ENCODE data around the gene PRKG1.

PRKG1 gene

DNA sequence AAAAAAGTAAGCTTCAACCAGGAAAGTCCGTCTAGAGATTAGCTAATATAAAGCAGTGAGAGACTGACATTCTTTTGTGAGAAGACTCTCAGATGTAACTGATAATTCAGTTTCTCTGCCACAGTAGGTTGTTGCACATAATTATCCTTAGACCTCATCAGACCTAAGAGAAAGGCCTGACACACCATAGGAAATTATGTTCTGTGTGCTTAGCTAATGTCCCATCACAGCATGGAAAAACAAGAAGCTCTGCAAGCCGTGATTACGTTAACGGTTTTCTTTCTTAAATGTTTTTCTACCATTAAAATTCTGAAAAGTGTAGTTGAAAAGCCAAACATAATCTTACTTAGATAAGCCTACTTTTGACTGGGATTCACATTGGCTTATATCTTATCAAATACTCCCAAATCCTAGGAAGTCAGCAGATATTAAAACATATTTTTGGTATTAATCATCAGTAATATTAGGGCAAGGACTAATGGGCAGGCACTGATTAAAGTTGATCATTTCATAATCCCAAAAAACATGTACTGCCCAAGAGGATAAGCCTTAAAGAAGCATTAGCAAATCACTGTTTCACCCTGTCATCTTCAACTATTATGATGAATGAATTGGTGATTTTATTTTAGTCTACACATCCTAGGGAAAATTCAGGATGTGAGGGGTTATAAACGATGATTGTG is 619.9 kb downstream of the PRKG1 start:
- WGBS (ENCODE audit: extremely low coverage, insufficient coverage, insufficient read length), result no CpG with 5 or more reads among the region's 5 CpGs
- peaks cover 3% of the 10 kb centered on the region for H3K79me1 ChIP-seq (ENCODE audit: low read length)
- H4K8ac ChIP-seq (ENCODE audit: low read depth, low read length), result no peak overlapping the region
- peaks cover 8% of the 10 kb centered on the region for H3K79me2 ChIP-seq (ENCODE audit: control insufficient read depth, insufficient read depth, low read length, poor library complexity)
- peak; percentile 6 to 66 for DNase-seq
- H2BK12ac ChIP-seq (ENCODE audit: low read length), result no peak overlapping the region
- no peak overlapping the region for H2BK5ac ChIP-seq (ENCODE audit: low read depth, low read length, poor library complexity)
- H3K4me2 ChIP-seq (ENCODE audit: low read length), result no peak overlapping the region
- H3K4ac ChIP-seq (ENCODE audit: low read depth, low read length), result no peak overlapping the region
- no peak overlapping the region for H4K91ac ChIP-seq (ENCODE audit: low read depth, low read length)
- no peak overlapping the region for H3K4me3 ChIP-seq (ENCODE audit: low read depth, low read length)
- H2AK5ac ChIP-seq (ENCODE audit: low read length), result no peak overlapping the region
- no peak overlapping the region for H2AFZ ChIP-seq (ENCODE audit: insufficient read depth, low read length, poor library complexity)
- no peaks in the 10 kb centered on the region for H3K9me3 ChIP-seq (ENCODE audit: insufficient read depth, low read depth, low read length)
- H3K14ac ChIP-seq (ENCODE audit: low read length), result no peak overlapping the region
- no peak overlapping the region for H3K27ac ChIP-seq (ENCODE audit: low read depth, low read length)
- H3K27me3 ChIP-seq (ENCODE audit: insufficient read depth, low read length), result no peaks in the 10 kb centered on the region
- H3K23ac ChIP-seq (ENCODE audit: low read length), result no peak overlapping the region
- no peak overlapping the region for H3K18ac ChIP-seq (ENCODE audit: low read length)
- peaks cover 4 to 9% of the 10 kb centered on the region in 2 experiments for H3K36me3 ChIP-seq (ENCODE audit: control insufficient read depth in 1 of 2, insufficient read depth in 2 of 2, low read length in 2 of 2)
- H2BK120ac ChIP-seq (ENCODE audit: insufficient read depth, low read length, poor library complexity), result no peak overlapping the region
- H4K12ac ChIP-seq (ENCODE audit: low read depth, low read length), result no peak overlapping the region
- peaks cover 5 to 9% of the 10 kb centered on the region in 2 experiments for H3K4me1 ChIP-seq (ENCODE audit: control insufficient read depth in 1 of 2, insufficient read depth in 2 of 2, low read length in 2 of 2)
- no peak overlapping the region for H3K9ac ChIP-seq (ENCODE audit: low read length)

- peaks cover 7% of the 10 kb centered on the region for H3K79me1 ChIP-seq (ENCODE audit: low read length)
- DNase-seq, result no peak
- no peak overlapping the region for H3K14ac ChIP-seq (ENCODE audit: low read length)
- H3K23ac ChIP-seq (ENCODE audit: low read length), result no peak overlapping the region
- no peak overlapping the region for H3K9ac ChIP-seq (ENCODE audit: low read length)
- no peaks in the 10 kb centered on the region for H3K9me3 ChIP-seq (ENCODE audit: insufficient read depth, low read depth, low read length)
- H2BK5ac ChIP-seq (ENCODE audit: low read depth, low read length, poor library complexity), result no peak overlapping the region
- WGBS (ENCODE audit: extremely low coverage, insufficient coverage, insufficient read length), result no CpG with 5 or more reads among the region's 1 CpG
- H3K27ac ChIP-seq (ENCODE audit: low read depth, low read length), result no peak overlapping the region
- no peak overlapping the region for H3K4ac ChIP-seq (ENCODE audit: low read depth, low read length)
- H4K8ac ChIP-seq (ENCODE audit: low read depth, low read length), result no peak overlapping the region
- no peak overlapping the region for H3K4me3 ChIP-seq (ENCODE audit: low read depth, low read length)
- no peak overlapping the region for H2BK12ac ChIP-seq (ENCODE audit: low read length)
- H3K79me2 ChIP-seq (ENCODE audit: control insufficient read depth, insufficient read depth, low read length, poor library complexity), result peaks cover 11% of the 10 kb centered on the region
- no peak overlapping the region for H4K91ac ChIP-seq (ENCODE audit: low read depth, low read length)
- no peak overlapping the region for H3K18ac ChIP-seq (ENCODE audit: low read length)
- no peak overlapping the region for H4K12ac ChIP-seq (ENCODE audit: low read depth, low read length)
- H3K36me3 ChIP-seq (ENCODE audit: control insufficient read depth in 1 of 2, insufficient read depth in 2 of 2, low read length in 2 of 2), result peaks cover 4 to 9% of the 10 kb centered on the region in 2 experiments
- H2AFZ ChIP-seq (ENCODE audit: insufficient read depth, low read length, poor library complexity), result no peak overlapping the region
- no peak overlapping the region for H2BK120ac ChIP-seq (ENCODE audit: insufficient read depth, low read length, poor library complexity)
- H3K4me1 ChIP-seq (ENCODE audit: control insufficient read depth in 1 of 2, insufficient read depth in 2 of 2, low read length in 2 of 2), result peaks cover 5 to 9% of the 10 kb centered on the region in 2 experiments
- no peak overlapping the region for H2AK5ac ChIP-seq (ENCODE audit: low read length)
- H3K4me2 ChIP-seq (ENCODE audit: low read length), result no peak overlapping the region
- no peaks in the 10 kb centered on the region for H3K27me3 ChIP-seq (ENCODE audit: insufficient read depth, low read length)
Measured at GRCh38 chr10:51696251-51696650, 622.0 kb downstream of the PRKG1 start.

- Histone ChIP-seq H3K4me2 (ENCODE audit: low read length) (peak overlapping the region; percentile 79), H3K4ac (ENCODE audit: low read depth, low read length) (peak overlapping the region; percentile 28), H3K36me3 (ENCODE audit: control insufficient read depth in 1 of 2, insufficient read depth in 2 of 2, low read length in 2 of 2) (peaks cover 4 to 9% of the 10 kb centered on the region in 2 experiments), H3K27me3 (ENCODE audit: insufficient read depth, low read length) (no peaks in the 10 kb centered on the region), H4K91ac (ENCODE audit: low read depth, low read length) (peak overlapping the region; percentile 72), H3K4me3 (ENCODE audit: low read depth, low read length) (peak overlapping the region; percentile 80), H3K79me2 (ENCODE audit: control insufficient read depth, insufficient read depth, low read length, poor library complexity) (peaks cover 11% of the 10 kb centered on the region), H3K9me3 (ENCODE audit: insufficient read depth, low read depth, low read length) (no peaks in the 10 kb centered on the region), H3K18ac (ENCODE audit: low read length) (no peak overlapping the region), H2BK5ac (ENCODE audit: low read depth, low read length, poor library complexity) (no peak overlapping the region), H3K4me1 (ENCODE audit: control insufficient read depth in 1 of 2, insufficient read depth in 2 of 2, low read length in 2 of 2) (peaks cover 5 to 9% of the 10 kb centered on the region in 2 experiments), H2AK5ac (ENCODE audit: low read length) (no peak overlapping the region), H3K27ac (ENCODE audit: low read depth, low read length) (no peak overlapping the region), H2BK12ac (ENCODE audit: low read length) (no peak overlapping the region), H4K8ac (ENCODE audit: low read depth, low read length) (peak overlapping the region; percentile 80), H3K79me1 (ENCODE audit: low read length) (peaks cover 7% of the 10 kb centered on the region), H3K23ac (ENCODE audit: low read length) (no peak overlapping the region), H3K9ac (ENCODE audit: low read length) (peak overlapping the region; percentile 81), H4K12ac (ENCODE audit: low read depth, low read length) (peak overlapping the region; percentile 66), H3K14ac (ENCODE audit: low read length) (peak overlapping the region; percentile 45), H2AFZ (ENCODE audit: insufficient read depth, low read length, poor library complexity) (no peak overlapping the region), H2BK120ac (ENCODE audit: insufficient read depth, low read length, poor library complexity) (no peak overlapping the region)
- DNase-seq, result no peak
- no CpG with 5 or more reads among the region's 8 CpGs for WGBS (ENCODE audit: extremely low coverage, insufficient coverage, insufficient read length)
Measured at GRCh38 chr10:51698473-51699063, 624.3 kb downstream of the PRKG1 start.

- Histone ChIP-seq H3K18ac (ENCODE audit: low read length) (peak overlapping the region; percentile 50), H4K91ac (ENCODE audit: low read depth, low read length) (peak overlapping the region; percentile 72), H2BK12ac (ENCODE audit: low read length) (no peak overlapping the region), H2BK120ac (ENCODE audit: insufficient read depth, low read length, poor library complexity) (no peak overlapping the region), H3K27ac (ENCODE audit: low read depth, low read length) (peak overlapping the region; percentile 29), H3K36me3 (ENCODE audit: control insufficient read depth in 1 of 2, insufficient read depth in 2 of 2, low read length in 2 of 2) (peaks cover 4 to 9% of the 10 kb centered on the region in 2 experiments), H2AK5ac (ENCODE audit: low read length) (no peak overlapping the region), H3K9me3 (ENCODE audit: insufficient read depth, low read depth, low read length) (no peaks in the 10 kb centered on the region), H3K23ac (ENCODE audit: low read length) (no peak overlapping the region), H4K8ac (ENCODE audit: low read depth, low read length) (peak overlapping the region; percentile 80), H3K79me2 (ENCODE audit: control insufficient read depth, insufficient read depth, low read length, poor library complexity) (peaks cover 11% of the 10 kb centered on the region), H3K4me2 (ENCODE audit: low read length) (peak overlapping the region; percentile 79), H2AFZ (ENCODE audit: insufficient read depth, low read length, poor library complexity) (peak overlapping the region; percentile 61), H2BK5ac (ENCODE audit: low read depth, low read length, poor library complexity) (no peak overlapping the region), H3K9ac (ENCODE audit: low read length) (peak overlapping the region; percentile 81), H3K4ac (ENCODE audit: low read depth, low read length) (peak overlapping the region; percentile 28), H3K79me1 (ENCODE audit: low read length) (peaks cover 7% of the 10 kb centered on the region), H3K4me1 (ENCODE audit: control insufficient read depth in 1 of 2, insufficient read depth in 2 of 2, low read length in 2 of 2) (peaks cover 5 to 9% of the 10 kb centered on the region in 2 experiments), H3K27me3 (ENCODE audit: insufficient read depth, low read length) (no peaks in the 10 kb centered on the region), H3K14ac (ENCODE audit: low read length) (peak overlapping the region; percentile 45), H4K12ac (ENCODE audit: low read depth, low read length) (peak overlapping the region; percentile 66), H3K4me3 (ENCODE audit: low read depth, low read length) (peak overlapping the region; percentile 80)
- no peak for DNase-seq
- WGBS (ENCODE audit: extremely low coverage, insufficient coverage, insufficient read length), result no CpG with 5 or more reads among the region's 14 CpGs
Measured at GRCh38 chr10:51699145-51699474, 624.8 kb downstream of the PRKG1 start.

Measured in trophoblast cell (in vitro differentiated cells and primary cell).